Chondrocyte (in vitro differentiated cells): ENCODE measurements around the gene SH2D3A. TPM values are rescaled to one million over a fixed set of nuclear protein-coding genes. Genes with fewer than 3 reads are reported as not detected.

Experiments
- DNase-seq: peaks from one replicate; pipeline ENCODE4 v3.0.0; 2021; ENCODE audit warnings: mixed read lengths, low spot score
- H3K27ac Mint-ChIP-seq: one replicate; pipeline ENCODE4 v1.8.0; 2021; ENCODE audit warnings: mild to moderate bottlenecking, moderate library complexity, mixed read lengths; ENCODE audit not compliant: unreplicated experiment
- H3K27me3 Mint-ChIP-seq: 2 replicates; pipeline ENCODE4 v1.8.0; 2021; ENCODE audit warnings: low read depth, mixed read lengths
- H3K36me3 Mint-ChIP-seq: 2 replicates; pipeline ENCODE4 v1.8.0; 2021; ENCODE audit warnings: low read depth, mixed read lengths
- H3K4me1 Mint-ChIP-seq: 2 replicates; pipeline ENCODE4 v1.8.0; 2021; ENCODE audit warnings: low read depth, mild to moderate bottlenecking, mixed read lengths
- H3K4me3 Mint-ChIP-seq: one replicate; pipeline ENCODE4 v1.8.0; 2021; ENCODE audit warnings: mild to moderate bottlenecking, moderate library complexity, mixed read lengths; ENCODE audit not compliant: unreplicated experiment
- H3K9me3 Mint-ChIP-seq: 2 replicates; pipeline ENCODE4 v1.8.0; 2021; ENCODE audit warnings: low read depth, mixed read lengths
- total RNA-seq: library from RNA; stranded (reverse); gene quantifications from 3 replicates; pipeline ENCODE4 v1.2.1, GENCODE V29; 2021
- TF ChIP-seq, protein P1 (sequence below): fragments of 200-600 bp; sonication (generic); IDR thresholded peaks from 2 replicates; pipeline ENCODE4 v1.5.0; 2021; ENCODE audit warnings: antibody characterized with exemption, mild to moderate bottlenecking, moderate library complexity

Gene SH2D3A
- total RNA-seq, 1 donor from 2014 or later, result 0.52 TPM

DNA sequence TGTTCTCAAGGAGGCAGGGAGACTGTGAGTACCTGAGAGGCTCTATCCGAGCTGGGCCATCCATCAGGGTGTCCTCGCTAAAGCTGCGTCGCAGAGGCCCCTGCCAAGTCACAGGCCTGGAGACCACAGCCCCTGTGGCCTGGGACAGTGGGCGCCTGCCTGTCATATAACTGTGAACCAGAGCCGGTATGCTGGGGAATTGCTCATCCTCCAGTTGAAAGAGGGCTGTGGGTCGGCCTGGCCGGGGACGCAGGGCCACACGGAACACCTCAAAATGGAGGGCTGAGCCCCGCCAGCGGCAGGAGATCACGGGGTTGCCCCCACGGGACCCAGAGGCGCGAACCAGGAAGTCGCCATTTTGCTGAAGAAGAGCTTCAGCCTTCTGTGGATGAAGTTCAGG is 6.6 kb downstream of the SH2D3A start:
- DNase-seq, result no peak
- H3K36me3 Mint-ChIP-seq, result no peaks in the 10 kb centered on the region
- H3K9me3 Mint-ChIP-seq, result no peaks in the 10 kb centered on the region
- TF ChIP-seq, protein P1, sequence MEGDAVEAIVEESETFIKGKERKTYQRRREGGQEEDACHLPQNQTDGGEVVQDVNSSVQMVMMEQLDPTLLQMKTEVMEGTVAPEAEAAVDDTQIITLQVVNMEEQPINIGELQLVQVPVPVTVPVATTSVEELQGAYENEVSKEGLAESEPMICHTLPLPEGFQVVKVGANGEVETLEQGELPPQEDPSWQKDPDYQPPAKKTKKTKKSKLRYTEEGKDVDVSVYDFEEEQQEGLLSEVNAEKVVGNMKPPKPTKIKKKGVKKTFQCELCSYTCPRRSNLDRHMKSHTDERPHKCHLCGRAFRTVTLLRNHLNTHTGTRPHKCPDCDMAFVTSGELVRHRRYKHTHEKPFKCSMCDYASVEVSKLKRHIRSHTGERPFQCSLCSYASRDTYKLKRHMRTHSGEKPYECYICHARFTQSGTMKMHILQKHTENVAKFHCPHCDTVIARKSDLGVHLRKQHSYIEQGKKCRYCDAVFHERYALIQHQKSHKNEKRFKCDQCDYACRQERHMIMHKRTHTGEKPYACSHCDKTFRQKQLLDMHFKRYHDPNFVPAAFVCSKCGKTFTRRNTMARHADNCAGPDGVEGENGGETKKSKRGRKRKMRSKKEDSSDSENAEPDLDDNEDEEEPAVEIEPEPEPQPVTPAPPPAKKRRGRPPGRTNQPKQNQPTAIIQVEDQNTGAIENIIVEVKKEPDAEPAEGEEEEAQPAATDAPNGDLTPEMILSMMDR, result no peak
- peaks cover under 1% of the 10 kb centered on the region for H3K4me1 Mint-ChIP-seq
- H3K27ac Mint-ChIP-seq, result no peak overlapping the region
- no peak overlapping the region for H3K4me3 Mint-ChIP-seq
- H3K27me3 Mint-ChIP-seq, result no peaks in the 10 kb centered on the region

DNA sequence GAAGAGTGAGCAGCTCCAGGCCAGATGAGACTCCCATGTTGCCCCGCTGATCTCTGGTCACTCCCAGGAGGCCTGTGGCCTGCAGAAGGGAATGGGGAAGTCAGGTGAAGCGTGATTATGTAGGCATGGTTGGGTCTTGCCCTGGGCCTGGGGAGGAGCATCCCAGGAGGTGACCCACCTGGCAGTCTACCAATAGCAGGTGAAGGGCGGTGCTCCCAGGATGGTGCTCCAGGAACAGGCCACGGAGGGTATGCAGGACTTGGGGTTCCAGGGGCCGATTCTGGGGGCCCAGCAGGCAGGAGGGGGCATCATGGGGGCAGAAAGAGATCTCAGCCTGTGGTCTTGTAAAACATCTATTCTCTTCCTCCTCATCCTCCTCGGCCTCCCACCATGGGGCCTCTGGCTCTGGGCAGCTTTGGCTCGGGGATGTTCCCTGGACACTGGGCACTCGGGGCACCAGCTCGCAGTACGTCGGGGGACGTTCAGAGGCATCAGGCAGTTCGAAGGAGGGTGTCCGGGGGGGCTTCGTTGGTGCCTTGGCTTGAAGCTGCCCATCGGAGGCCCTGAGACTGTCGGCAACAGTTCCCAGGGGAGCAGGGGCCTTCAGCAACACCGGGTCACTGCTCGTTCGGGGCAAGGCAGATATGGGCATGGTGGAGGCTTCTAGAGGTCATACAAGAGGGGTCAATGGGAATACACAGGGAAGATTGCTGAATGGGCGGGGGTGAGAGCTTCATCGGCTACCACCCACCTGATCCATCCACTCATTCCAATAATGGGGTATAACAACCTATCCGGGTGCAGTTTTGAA is 12.4 kb downstream of the SH2D3A start:
- no peak for DNase-seq
- H3K36me3 Mint-ChIP-seq, result peaks cover 10% of the 10 kb centered on the region
- no peak overlapping the region for H3K27ac Mint-ChIP-seq
- peaks cover 8% of the 10 kb centered on the region for H3K4me1 Mint-ChIP-seq
- no peaks in the 10 kb centered on the region for H3K27me3 Mint-ChIP-seq
- H3K4me3 Mint-ChIP-seq, result no peak overlapping the region
- H3K9me3 Mint-ChIP-seq, result no peaks in the 10 kb centered on the region
- TF ChIP-seq, protein P1, result no peak

DNA sequence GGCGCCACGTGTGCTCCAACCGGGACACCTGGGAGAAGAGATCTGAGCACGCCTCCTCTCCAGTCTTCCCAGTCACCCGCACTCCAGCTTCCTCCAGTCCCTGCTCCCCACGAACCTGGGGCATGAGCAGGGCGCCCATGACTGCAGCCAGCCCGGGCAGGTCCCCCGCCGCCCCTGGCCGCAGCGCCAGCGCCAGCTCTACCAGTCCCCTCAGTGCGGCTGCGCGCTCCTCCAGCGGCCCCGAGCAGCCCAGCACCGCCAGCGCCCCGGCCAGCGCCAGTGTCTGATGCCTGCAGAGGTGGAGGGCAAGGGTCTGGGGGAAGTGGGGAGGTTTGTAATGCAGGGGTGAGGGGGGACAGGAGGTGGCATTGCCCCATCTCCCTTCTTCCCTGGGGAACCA is 13.1 kb downstream of the SH2D3A start:
- H3K27me3 Mint-ChIP-seq, result no peaks in the 10 kb centered on the region
- H3K4me1 Mint-ChIP-seq, result peaks cover 13% of the 10 kb centered on the region
- DNase-seq, result no peak
- no peak overlapping the region for H3K27ac Mint-ChIP-seq
- no peaks in the 10 kb centered on the region for H3K9me3 Mint-ChIP-seq
- peaks cover 15% of the 10 kb centered on the region for H3K36me3 Mint-ChIP-seq
- TF ChIP-seq, protein P1, result no peak
- H3K4me3 Mint-ChIP-seq, result no peak overlapping the region

DNA sequence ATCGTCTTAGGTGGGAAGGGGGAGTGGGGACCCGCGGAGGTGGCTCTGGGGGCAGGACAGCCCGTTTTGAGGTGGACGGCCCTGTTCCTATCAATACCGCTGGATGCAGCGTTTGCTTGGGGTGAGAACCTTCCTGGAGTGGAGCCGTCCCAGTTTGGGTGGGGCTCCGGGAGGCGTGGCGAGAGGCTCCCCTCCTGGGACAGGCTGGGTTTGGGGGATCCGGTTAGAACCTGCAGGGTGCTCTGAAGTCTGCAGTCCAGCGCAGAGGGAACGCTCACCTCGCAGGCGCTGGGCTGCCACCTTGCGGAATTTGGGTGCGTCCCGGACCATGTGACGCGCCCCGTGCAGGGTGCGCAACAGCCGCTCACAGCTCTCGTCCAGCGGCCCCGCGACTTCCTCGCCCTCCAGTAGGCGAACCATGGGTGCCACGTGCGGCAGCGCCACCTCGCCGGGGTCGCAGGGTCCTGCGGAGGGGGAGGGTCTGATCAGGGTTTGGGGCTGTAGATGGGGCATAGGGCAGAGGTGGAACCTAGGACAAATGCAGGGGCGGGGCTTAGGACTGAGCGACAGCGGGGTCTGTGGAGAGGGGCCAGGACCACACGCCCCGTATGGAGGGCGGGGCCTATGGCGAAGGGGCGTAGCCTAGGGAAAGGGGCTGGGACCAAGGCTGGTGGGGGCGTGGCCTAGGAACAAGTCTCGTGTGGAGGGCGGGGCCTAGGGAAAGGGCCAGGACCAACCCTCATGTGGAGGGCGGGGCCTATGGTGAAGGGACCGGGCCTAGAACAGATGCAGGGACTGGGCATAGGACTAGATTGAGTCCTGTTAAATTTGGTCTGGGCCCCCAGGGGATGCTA is 13.8 kb downstream of the SH2D3A start:
- H3K4me1 Mint-ChIP-seq, result peaks cover 13% of the 10 kb centered on the region
- TF ChIP-seq, protein P1, result peak; percentile 70
- no peaks in the 10 kb centered on the region for H3K27me3 Mint-ChIP-seq
- DNase-seq, result no peak
- H3K9me3 Mint-ChIP-seq, result no peaks in the 10 kb centered on the region
- H3K36me3 Mint-ChIP-seq, result peaks cover 19% of the 10 kb centered on the region
- H3K4me3 Mint-ChIP-seq, result peak overlapping the region; percentile 64
- peak overlapping the region; percentile 42 for H3K27ac Mint-ChIP-seq
